ENCODE results near the gene PLXNA3.

DNA sequence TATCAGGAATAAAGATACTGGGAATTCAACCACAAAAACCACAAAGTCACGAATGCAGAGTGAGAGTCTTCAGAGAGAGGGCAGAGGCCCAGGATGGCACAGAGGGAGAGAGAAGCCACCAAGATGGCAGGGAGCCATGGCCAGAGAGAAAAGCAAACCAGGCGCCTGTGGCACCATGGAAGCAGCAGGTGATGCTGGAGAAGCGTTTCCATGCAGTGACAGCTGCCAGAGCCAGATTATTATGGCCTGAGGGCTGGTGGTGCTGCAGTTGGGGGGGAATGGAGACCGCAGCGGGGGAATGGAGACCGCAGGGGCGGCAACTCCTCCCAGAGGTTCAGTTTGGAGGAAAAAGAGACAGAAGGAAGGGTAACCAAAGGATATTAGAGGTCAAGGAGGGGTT, 40.9 kb upstream of the PLXNA3 start:
- no peak for TF ChIP-seq EZH2 (IDR thresholded peaks at IDR 0.05; ENCODE audit: insufficient read depth, poor library complexity, severe bottlenecking)
- TF ChIP-seq EZH2phosphoT487 (IDR thresholded peaks at IDR 0.05; ENCODE audit: insufficient read depth, low read depth) = no peak
